ENCODE results near the gene WDR91.

WDR91 gene

DNA sequence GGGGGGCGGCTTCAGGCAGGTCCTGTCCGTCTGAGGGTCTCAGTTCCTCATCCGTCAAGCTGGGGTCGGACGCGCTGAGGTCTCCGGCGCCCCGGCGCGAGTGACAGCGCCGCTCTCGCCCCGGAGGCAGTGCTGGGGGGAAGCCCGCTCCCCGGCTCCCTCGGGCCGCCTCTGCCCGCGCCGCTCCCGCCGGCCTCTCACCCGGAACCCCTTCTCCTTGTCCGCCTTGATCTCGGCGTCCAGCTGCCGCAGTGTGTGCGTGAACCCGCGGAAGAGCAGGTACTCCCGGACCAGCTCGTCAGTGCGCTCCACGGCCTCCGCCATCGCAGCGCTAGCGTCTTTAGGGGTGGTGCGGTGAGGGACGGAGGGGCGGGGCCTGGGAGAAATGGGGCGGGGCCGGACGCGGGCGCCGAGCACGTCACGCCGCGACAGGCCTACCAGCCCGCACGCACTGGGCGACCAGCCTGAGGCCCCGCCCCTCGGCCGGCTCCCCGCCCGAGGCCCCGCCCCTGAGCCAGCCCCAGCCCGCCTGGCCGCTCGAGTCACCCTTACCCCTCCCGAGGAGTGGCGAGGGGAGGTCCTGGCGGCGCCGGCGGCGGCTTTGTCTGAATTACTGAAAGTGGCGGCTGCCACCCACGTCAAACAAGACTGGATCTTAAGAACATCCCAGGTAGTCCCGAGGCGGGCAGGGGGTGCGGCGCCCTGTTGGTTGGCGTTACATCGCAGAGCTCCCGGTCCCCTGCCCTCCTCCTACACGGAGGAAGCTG lies at the start of gene WDR91:
WDR91 (minus strand) TSS at position 348 of the 767 bp plus-strand sequence; CDS start at position 324, 24 bp downstream.
- peak within 1 kb of the TSS; percentile 74 to 86 for H3K4me3 ChIP-seq (replicated peaks in 1 of 2; ENCODE audit: low read depth in 2 of 2, low read length in 2 of 2)
- TF ChIP-seq, protein P1, sequence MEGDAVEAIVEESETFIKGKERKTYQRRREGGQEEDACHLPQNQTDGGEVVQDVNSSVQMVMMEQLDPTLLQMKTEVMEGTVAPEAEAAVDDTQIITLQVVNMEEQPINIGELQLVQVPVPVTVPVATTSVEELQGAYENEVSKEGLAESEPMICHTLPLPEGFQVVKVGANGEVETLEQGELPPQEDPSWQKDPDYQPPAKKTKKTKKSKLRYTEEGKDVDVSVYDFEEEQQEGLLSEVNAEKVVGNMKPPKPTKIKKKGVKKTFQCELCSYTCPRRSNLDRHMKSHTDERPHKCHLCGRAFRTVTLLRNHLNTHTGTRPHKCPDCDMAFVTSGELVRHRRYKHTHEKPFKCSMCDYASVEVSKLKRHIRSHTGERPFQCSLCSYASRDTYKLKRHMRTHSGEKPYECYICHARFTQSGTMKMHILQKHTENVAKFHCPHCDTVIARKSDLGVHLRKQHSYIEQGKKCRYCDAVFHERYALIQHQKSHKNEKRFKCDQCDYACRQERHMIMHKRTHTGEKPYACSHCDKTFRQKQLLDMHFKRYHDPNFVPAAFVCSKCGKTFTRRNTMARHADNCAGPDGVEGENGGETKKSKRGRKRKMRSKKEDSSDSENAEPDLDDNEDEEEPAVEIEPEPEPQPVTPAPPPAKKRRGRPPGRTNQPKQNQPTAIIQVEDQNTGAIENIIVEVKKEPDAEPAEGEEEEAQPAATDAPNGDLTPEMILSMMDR (IDR thresholded peaks at IDR 0.05; ENCODE audit: low read depth, low read length): no peak

DNA sequence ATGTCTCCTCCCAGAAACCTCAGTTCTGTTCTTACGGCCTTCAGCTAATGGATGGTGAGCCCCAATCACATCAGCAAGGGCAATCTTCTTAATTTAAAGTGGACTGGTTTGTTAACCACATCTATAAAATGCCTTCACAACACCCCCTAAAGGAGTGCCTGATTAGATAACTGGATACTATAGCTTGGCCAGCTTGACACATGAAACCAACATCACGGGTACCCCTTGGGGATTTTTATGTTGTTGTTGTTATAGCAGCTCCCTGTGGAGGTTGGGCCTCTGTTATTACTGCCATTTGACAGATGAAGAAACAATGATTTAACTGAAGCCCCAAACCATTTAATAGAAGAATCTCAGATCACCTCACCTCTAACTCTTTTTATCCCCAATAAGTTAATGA lies 49.1 kb upstream of the WDR91 start:
- TF ChIP-seq, protein P1 (IDR thresholded peaks at IDR 0.05; ENCODE audit: low read depth, low read length): no peak
- no peak overlapping the region for H3K4me3 ChIP-seq (replicated peaks in 1 of 2; ENCODE audit: low read depth in 2 of 2, low read length in 2 of 2)

More for the DNA sequence above, at the start of gene WDR91:
- peak; percentile 92 to 94 for DNase-seq (ENCODE audit: low read depth in 2 of 2)

DNA sequence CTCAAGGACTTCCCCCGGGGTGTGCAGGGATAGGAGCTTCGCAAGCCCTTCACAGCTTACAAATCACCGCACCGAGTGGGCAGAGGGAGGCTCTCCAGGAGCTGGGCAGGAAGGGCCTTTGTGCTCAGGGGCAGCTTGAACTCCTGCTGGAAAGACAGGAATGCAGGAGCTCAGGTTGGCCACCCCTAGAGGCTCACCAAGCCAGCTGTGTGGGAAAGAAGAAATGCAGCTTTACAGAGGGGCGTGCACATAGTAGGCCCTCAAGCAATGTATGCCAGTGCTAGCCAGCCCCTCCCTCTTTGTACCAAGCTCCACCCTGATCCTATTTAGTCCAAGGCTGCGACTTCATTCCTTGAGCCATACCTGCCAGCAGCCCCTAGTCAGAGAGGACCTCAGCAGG lies 48.4 kb upstream of the WDR91 start:
- TF ChIP-seq, protein P1 (IDR thresholded peaks at IDR 0.05; ENCODE audit: low read depth, low read length): no peak
- DNase-seq (ENCODE audit: low read depth in 2 of 2): no peak
- no peak overlapping the region for H3K4me3 ChIP-seq (replicated peaks in 1 of 2; ENCODE audit: low read depth in 2 of 2, low read length in 2 of 2)

More for the DNA sequence above, 49.1 kb upstream of the WDR91 start:
- peak in 1 of 2 donors; percentile 44 for DNase-seq (ENCODE audit: low read depth in 2 of 2)

- H3K4me3 ChIP-seq (replicated peaks in 1 of 2; ENCODE audit: low read depth in 2 of 2, low read length in 2 of 2): no peak overlapping the region
- DNase-seq (ENCODE audit: low read depth in 2 of 2): no peak
- TF ChIP-seq, protein P1 (IDR thresholded peaks at IDR 0.05; ENCODE audit: low read depth, low read length): no peak
These were observed 47.3 kb upstream of the WDR91 start for GRCh38 chr7:135258585-135258984.

- no peak for DNase-seq (ENCODE audit: low read depth in 2 of 2)
- TF ChIP-seq, protein P1 (IDR thresholded peaks at IDR 0.05; ENCODE audit: low read depth, low read length): no peak
- H3K4me3 ChIP-seq (replicated peaks in 1 of 2; ENCODE audit: low read depth in 2 of 2, low read length in 2 of 2): no peak overlapping the region
These were observed 46.5 kb upstream of the WDR91 start for GRCh38 chr7:135257790-135258189.

DNA sequence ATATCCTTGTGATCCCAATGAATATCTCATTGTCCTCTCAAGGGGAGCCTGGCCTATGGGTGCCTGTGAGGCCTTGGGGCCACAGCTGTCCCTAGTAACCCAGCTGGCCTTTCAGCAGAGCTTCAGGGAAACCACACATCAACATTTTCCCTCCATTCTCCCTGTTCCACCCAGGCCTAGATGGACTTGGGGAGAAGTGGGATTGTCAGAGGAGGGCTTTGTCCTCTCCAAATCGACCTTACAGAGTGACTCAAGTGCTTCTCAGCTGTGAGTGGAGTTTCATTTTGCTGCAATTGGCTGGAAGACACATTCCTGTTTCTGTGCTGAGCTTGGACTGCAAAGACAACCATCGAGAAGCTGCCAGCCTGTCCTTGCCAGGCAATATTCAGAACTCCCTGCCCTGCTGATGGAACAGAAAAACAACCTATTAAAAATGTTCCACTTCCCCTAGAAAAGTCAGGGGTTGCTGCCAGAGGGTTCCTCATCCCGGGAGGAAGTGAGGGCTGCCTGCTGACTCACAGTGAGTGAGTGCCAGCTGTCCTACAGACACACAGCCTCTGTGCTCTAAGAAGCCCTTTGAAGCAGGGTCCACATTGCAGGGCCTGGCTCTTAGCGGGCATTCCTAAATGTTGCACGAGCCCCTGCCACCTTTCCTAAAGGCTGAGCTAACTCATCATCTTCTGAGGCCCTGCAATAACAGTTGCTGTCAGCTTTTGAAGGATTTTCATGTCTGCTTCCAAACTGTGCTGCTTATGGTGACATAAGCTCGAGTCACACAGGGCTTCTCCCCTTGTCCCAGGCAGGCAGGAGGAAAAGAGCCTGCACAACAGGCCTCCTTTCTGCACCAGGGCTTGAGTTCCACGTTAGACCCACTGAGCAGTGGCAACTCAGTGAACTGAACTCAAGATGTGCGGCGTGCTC lies 42.8 kb upstream of the WDR91 start:
- TF ChIP-seq, protein P1 (IDR thresholded peaks at IDR 0.05; ENCODE audit: low read depth, low read length): no peak
- no peak overlapping the region for H3K4me3 ChIP-seq (replicated peaks in 1 of 2; ENCODE audit: low read depth in 2 of 2, low read length in 2 of 2)
- DNase-seq (ENCODE audit: low read depth in 2 of 2): peak; percentile 73 to 75
